ENCODE results near the gene EDN1. TPM values are rescaled to one million over a fixed set of nuclear protein-coding genes. Genes with fewer than 3 reads are reported as not detected.

Gene EDN1
- total RNA-seq, 4 donors from 2014 or later = 3.0 to 11.8 (median 5.9) TPM

- no peak overlapping the region for H3K27ac ChIP-seq
Observed at GRCh38 chr6:12263403-12263802, 26.8 kb upstream of the EDN1 start.

GRCh38 chr6:12264671-12265070 is 25.5 kb upstream of the EDN1 start:
- no peak for DNase-seq
- H3K27me3 ChIP-seq = no peaks in the 10 kb centered on the region
- H3K36me3 ChIP-seq = no peaks in the 10 kb centered on the region
- 92 to 100% methylated on average over 1 of the region's 1 CpG for WGBS, 2 donors
- H3K4me1 ChIP-seq = no peaks in the 10 kb centered on the region
- no peak overlapping the region for H3K4me3 ChIP-seq
- no peak overlapping the region for H3K27ac ChIP-seq
- intact Hi-C loops (cut with DNase I) = no loop called here
- TF ChIP-seq CTCF (IDR thresholded peaks at IDR 0.05) = no peak
- TF ChIP-seq POLR2A (IDR thresholded peaks at IDR 0.05) = no peak
- no peaks in the 10 kb centered on the region for H3K9me3 ChIP-seq

More at GRCh38 chr6:12263403-12263802, 26.8 kb upstream of the EDN1 start:
- H3K4me3 ChIP-seq = no peak overlapping the region
- H3K4me1 ChIP-seq = no peaks in the 10 kb centered on the region
- no peaks in the 10 kb centered on the region for H3K36me3 ChIP-seq
- intact Hi-C loops (cut with DNase I) = no loop called here
- WGBS, 2 donors = 34 to 58% methylated on average over 2 of the region's 2 CpGs
- no peaks in the 10 kb centered on the region for H3K27me3 ChIP-seq
- DNase-seq = no peak
- no peak for TF ChIP-seq POLR2A (IDR thresholded peaks at IDR 0.05)
- H3K9me3 ChIP-seq = no peaks in the 10 kb centered on the region

GRCh38 chr6:12265296-12265695 is 24.9 kb upstream of the EDN1 start:
- H3K4me1 ChIP-seq = no peaks in the 10 kb centered on the region
- H3K36me3 ChIP-seq = no peaks in the 10 kb centered on the region
- H3K27me3 ChIP-seq = no peaks in the 10 kb centered on the region
- intact Hi-C loops (cut with DNase I) = no loop called here
- no peak for TF ChIP-seq POLR2A (IDR thresholded peaks at IDR 0.05)
- no peak for TF ChIP-seq CTCF (IDR thresholded peaks at IDR 0.05)
- DNase-seq = no peak
- no peak overlapping the region for H3K27ac ChIP-seq
- 83 to 100% methylated on average over 1 of the region's 1 CpG for WGBS, 2 donors
- no peak overlapping the region for H3K4me3 ChIP-seq
- H3K9me3 ChIP-seq = no peaks in the 10 kb centered on the region

GRCh38 chr6:12265791-12266190 is 24.4 kb upstream of the EDN1 start:
- TF ChIP-seq POLR2A (IDR thresholded peaks at IDR 0.05) (no peak), CTCF (IDR thresholded peaks at IDR 0.05) (no peak)
- no peaks in the 10 kb centered on the region for H3K27me3 ChIP-seq
- H3K27ac ChIP-seq = no peak overlapping the region
- H3K4me3 ChIP-seq = no peak overlapping the region
- intact Hi-C loops (cut with DNase I) = no loop called here
- WGBS, 2 donors = 70 to 85% methylated on average over 2 of the region's 2 CpGs
- H3K4me1 ChIP-seq = no peaks in the 10 kb centered on the region
- H3K9me3 ChIP-seq = no peaks in the 10 kb centered on the region
- DNase-seq = no peak
- no peaks in the 10 kb centered on the region for H3K36me3 ChIP-seq

- H3K9me3 ChIP-seq = peaks cover 0 to 2% (median under 1%) of the 10 kb centered on the region in 3 donors
- H3K27ac ChIP-seq = no peak overlapping the region
- no peaks in the 10 kb centered on the region for H3K4me1 ChIP-seq
- TF ChIP-seq POLR2A (IDR thresholded peaks at IDR 0.05) = no peak
- TF ChIP-seq CTCF (IDR thresholded peaks at IDR 0.05) = no peak
- H3K27me3 ChIP-seq = no peaks in the 10 kb centered on the region
- intact Hi-C loops (cut with DNase I) = no loop called here
- DNase-seq = no peak
- H3K36me3 ChIP-seq = no peaks in the 10 kb centered on the region
- no peak overlapping the region for H3K4me3 ChIP-seq
- WGBS, 2 donors = 58 to 70% methylated on average over 2 of the region's 2 CpGs
Observed at GRCh38 chr6:12266571-12266970, 23.6 kb upstream of the EDN1 start.

GRCh38 chr6:12269110-12269509 is 21.1 kb upstream of the EDN1 start:
- H3K4me1 ChIP-seq = no peaks in the 10 kb centered on the region
- no peak for TF ChIP-seq POLR2A (IDR thresholded peaks at IDR 0.05)
- no peak for TF ChIP-seq CTCF (IDR thresholded peaks at IDR 0.05)
- no peaks in the 10 kb centered on the region for H3K27me3 ChIP-seq
- H3K9me3 ChIP-seq = peaks cover 0 to 10% (median 6%) of the 10 kb centered on the region in 3 donors
- no peaks in the 10 kb centered on the region for H3K36me3 ChIP-seq
- no peak for DNase-seq
- H3K4me3 ChIP-seq = no peak overlapping the region
- intact Hi-C loops (cut with DNase I) = no loop called here
- WGBS, 2 donors = 53 to 59% methylated on average over 2 of the region's 2 CpGs
- no peak overlapping the region for H3K27ac ChIP-seq
